ENCODE results near the gene LARP1. TPM values are rescaled to one million over a fixed set of nuclear protein-coding genes. Genes with fewer than 3 reads are reported as not detected.

Gene LARP1
- total RNA-seq, 1 donor, result 45.3 TPM

- Histone ChIP-seq H3K4me1 (ENCODE audit: insufficient read depth, low read length) (peaks cover 83% of the 10 kb centered on the region), H3K27me3 (ENCODE audit: insufficient read depth, low read length) (no peaks in the 10 kb centered on the region), H3K4me3 (ENCODE audit: low read length) (no peak overlapping the region), H3K9me3 (ENCODE audit: low read depth, low read length) (no peaks in the 10 kb centered on the region)
These were observed 10.3 kb downstream of the LARP1 start for GRCh38 chr5:154765396-154765925.

GRCh38 chr5:154766558-154767281 is 11.5 kb downstream of the LARP1 start:
- Histone ChIP-seq H3K4me3 (ENCODE audit: low read length) (no peak overlapping the region), H3K9me3 (ENCODE audit: low read depth, low read length) (no peaks in the 10 kb centered on the region), H3K27me3 (ENCODE audit: insufficient read depth, low read length) (no peaks in the 10 kb centered on the region), H3K4me1 (ENCODE audit: insufficient read depth, low read length) (peaks cover 82% of the 10 kb centered on the region)

GRCh38 chr5:154767576-154767975 is 12.4 kb downstream of the LARP1 start:
- H3K27me3 ChIP-seq (ENCODE audit: insufficient read depth, low read length), result no peaks in the 10 kb centered on the region
- no peaks in the 10 kb centered on the region for H3K9me3 ChIP-seq (ENCODE audit: low read depth, low read length)
- peaks cover 74% of the 10 kb centered on the region for H3K4me1 ChIP-seq (ENCODE audit: insufficient read depth, low read length)
- H3K4me3 ChIP-seq (ENCODE audit: low read length), result no peak overlapping the region

GRCh38 chr5:154768207-154768606 is 13.0 kb downstream of the LARP1 start:
- Histone ChIP-seq H3K27me3 (ENCODE audit: insufficient read depth, low read length) (no peaks in the 10 kb centered on the region), H3K9me3 (ENCODE audit: low read depth, low read length) (no peaks in the 10 kb centered on the region), H3K4me1 (ENCODE audit: insufficient read depth, low read length) (peaks cover 75% of the 10 kb centered on the region), H3K4me3 (ENCODE audit: low read length) (no peak overlapping the region)

GRCh38 chr5:154770111-154770510 is 14.9 kb downstream of the LARP1 start:
- peaks cover 75% of the 10 kb centered on the region for H3K4me1 ChIP-seq (ENCODE audit: insufficient read depth, low read length)
- H3K27me3 ChIP-seq (ENCODE audit: insufficient read depth, low read length), result no peaks in the 10 kb centered on the region
- no peaks in the 10 kb centered on the region for H3K9me3 ChIP-seq (ENCODE audit: low read depth, low read length)
- H3K4me3 ChIP-seq (ENCODE audit: low read length), result no peak overlapping the region

GRCh38 chr5:154771383-154771901 is 16.3 kb downstream of the LARP1 start:
- no peaks in the 10 kb centered on the region for H3K9me3 ChIP-seq (ENCODE audit: low read depth, low read length)
- no peak overlapping the region for H3K4me3 ChIP-seq (ENCODE audit: low read length)
- H3K4me1 ChIP-seq (ENCODE audit: insufficient read depth, low read length), result peaks cover 65% of the 10 kb centered on the region
- H3K27me3 ChIP-seq (ENCODE audit: insufficient read depth, low read length), result no peaks in the 10 kb centered on the region

- Histone ChIP-seq H3K9me3 (ENCODE audit: low read depth, low read length) (no peaks in the 10 kb centered on the region), H3K4me3 (ENCODE audit: low read length) (no peak overlapping the region), H3K27me3 (ENCODE audit: insufficient read depth, low read length) (no peaks in the 10 kb centered on the region), H3K4me1 (ENCODE audit: insufficient read depth, low read length) (peaks cover 49% of the 10 kb centered on the region)
These were observed 18.1 kb downstream of the LARP1 start for GRCh38 chr5:154773326-154773725.

- H3K4me1 ChIP-seq (ENCODE audit: insufficient read depth, low read length), result peaks cover 31% of the 10 kb centered on the region
- no peaks in the 10 kb centered on the region for H3K9me3 ChIP-seq (ENCODE audit: low read depth, low read length)
- H3K27me3 ChIP-seq (ENCODE audit: insufficient read depth, low read length), result no peaks in the 10 kb centered on the region
- H3K4me3 ChIP-seq (ENCODE audit: low read length), result no peak overlapping the region
These were observed 21.0 kb downstream of the LARP1 start for GRCh38 chr5:154776167-154776566.

GRCh38 chr5:154778534-154778933 is 23.4 kb downstream of the LARP1 start:
- H3K4me1 ChIP-seq (ENCODE audit: insufficient read depth, low read length), result peaks cover 37% of the 10 kb centered on the region
- H3K4me3 ChIP-seq (ENCODE audit: low read length), result no peak overlapping the region
- no peaks in the 10 kb centered on the region for H3K27me3 ChIP-seq (ENCODE audit: insufficient read depth, low read length)
- no peaks in the 10 kb centered on the region for H3K9me3 ChIP-seq (ENCODE audit: low read depth, low read length)

- Histone ChIP-seq H3K4me3 (ENCODE audit: low read length) (no peak overlapping the region), H3K27me3 (ENCODE audit: insufficient read depth, low read length) (no peaks in the 10 kb centered on the region), H3K9me3 (ENCODE audit: low read depth, low read length) (no peaks in the 10 kb centered on the region), H3K4me1 (ENCODE audit: insufficient read depth, low read length) (peaks cover 37% of the 10 kb centered on the region)
These were observed 23.9 kb downstream of the LARP1 start for GRCh38 chr5:154779105-154779504.

GRCh38 chr5:154780128-154780527 is 25.0 kb downstream of the LARP1 start:
- Histone ChIP-seq H3K4me3 (ENCODE audit: low read length) (no peak overlapping the region), H3K9me3 (ENCODE audit: low read depth, low read length) (no peaks in the 10 kb centered on the region), H3K27me3 (ENCODE audit: insufficient read depth, low read length) (no peaks in the 10 kb centered on the region), H3K4me1 (ENCODE audit: insufficient read depth, low read length) (peaks cover 45% of the 10 kb centered on the region)

GRCh38 chr5:154782326-154782725 is 27.1 kb downstream of the LARP1 start:
- Histone ChIP-seq H3K4me3 (ENCODE audit: low read length) (no peak overlapping the region), H3K4me1 (ENCODE audit: insufficient read depth, low read length) (peaks cover 56% of the 10 kb centered on the region), H3K27me3 (ENCODE audit: insufficient read depth, low read length) (no peaks in the 10 kb centered on the region), H3K9me3 (ENCODE audit: low read depth, low read length) (no peaks in the 10 kb centered on the region)

- Histone ChIP-seq H3K27me3 (ENCODE audit: insufficient read depth, low read length) (no peaks in the 10 kb centered on the region), H3K4me1 (ENCODE audit: insufficient read depth, low read length) (peaks cover 63% of the 10 kb centered on the region), H3K9me3 (ENCODE audit: low read depth, low read length) (no peaks in the 10 kb centered on the region), H3K4me3 (ENCODE audit: low read length) (no peak overlapping the region)
These were observed 27.8 kb downstream of the LARP1 start for GRCh38 chr5:154782812-154783592.

- Histone ChIP-seq H3K4me3 (ENCODE audit: low read length) (no peak overlapping the region), H3K4me1 (ENCODE audit: insufficient read depth, low read length) (peaks cover 64% of the 10 kb centered on the region), H3K9me3 (ENCODE audit: low read depth, low read length) (no peaks in the 10 kb centered on the region), H3K27me3 (ENCODE audit: insufficient read depth, low read length) (no peaks in the 10 kb centered on the region)
These were observed 28.7 kb downstream of the LARP1 start for GRCh38 chr5:154783774-154784460.

GRCh38 chr5:154784856-154785255 is 29.7 kb downstream of the LARP1 start:
- Histone ChIP-seq H3K4me1 (ENCODE audit: insufficient read depth, low read length) (peaks cover 61% of the 10 kb centered on the region), H3K4me3 (ENCODE audit: low read length) (no peak overlapping the region)

More at GRCh38 chr5:154784856-154785255, 29.7 kb downstream of the LARP1 start:
- H3K9me3 ChIP-seq (ENCODE audit: low read depth, low read length), result no peaks in the 10 kb centered on the region
- H3K27me3 ChIP-seq (ENCODE audit: insufficient read depth, low read length), result no peaks in the 10 kb centered on the region
